HL-60/S4 (cell line): ENCODE data around the gene AMIGO2.
"Not testable (repeated sequence)": the region's sequence is repeated elsewhere in the genome, so short reads cannot be mapped to it uniquely, and the experiment has no call there.

Experiments
- in situ Hi-C: fragments of 300-500 bp; cut with MboI; formaldehyde crosslinking; loops from 2 replicates; pipeline ENCODE4 v1.14.3; 2022; ENCODE audit warnings: low sequenced_read_pairs

The AMIGO2 gene

GRCh38 chr12:47079468-47079980 lies at the start of gene AMIGO2, which contains the start of gene PCED1B:
Gene AMIGO2 (minus strand): TSS chr12:47079959. CDS start chr12:47079002, 957 bp downstream.
Gene PCED1B (plus strand): TSS chr12:47079621. CDS start chr12:47235064, 155,443 bp downstream.
- in situ Hi-C loops = no loop called here

- in situ Hi-C loops = no loop called here
These were observed 46.5 kb upstream of the AMIGO2 start for GRCh38 chr12:47126246-47126645.

GRCh38 chr12:47124451-47124850 lies 44.7 kb upstream of the AMIGO2 start:
- in situ Hi-C loops = no loop called here

- in situ Hi-C loops = no loop called here
These were observed 44.0 kb upstream of the AMIGO2 start for GRCh38 chr12:47123730-47124129.

- in situ Hi-C loops = no loop called here
These were observed 42.8 kb upstream of the AMIGO2 start for GRCh38 chr12:47122602-47123001.

- in situ Hi-C loops = no loop called here
These were observed 41.4 kb upstream of the AMIGO2 start for GRCh38 chr12:47121146-47121545.

- in situ Hi-C loops = no loop called here
These were observed 41.0 kb upstream of the AMIGO2 start for GRCh38 chr12:47120736-47121135.

GRCh38 chr12:47117305-47117704 lies 37.5 kb upstream of the AMIGO2 start:
- in situ Hi-C loops = not testable (repeated sequence)

GRCh38 chr12:47114481-47114892 lies 34.7 kb upstream of the AMIGO2 start:
- in situ Hi-C loops = no loop called here

- in situ Hi-C loops = no loop called here
These were observed 32.9 kb upstream of the AMIGO2 start for GRCh38 chr12:47112679-47113078.

- in situ Hi-C loops = no loop called here
These were observed 32.1 kb upstream of the AMIGO2 start for GRCh38 chr12:47111854-47112253.

GRCh38 chr12:47111392-47111778 lies 31.6 kb upstream of the AMIGO2 start:
- in situ Hi-C loops = no loop called here

GRCh38 chr12:47110718-47111391 lies 31.1 kb upstream of the AMIGO2 start:
- in situ Hi-C loops = no loop called here

- in situ Hi-C loops = no loop called here
These were observed 30.3 kb upstream of the AMIGO2 start for GRCh38 chr12:47110011-47110541.

GRCh38 chr12:47107926-47108325 lies 28.2 kb upstream of the AMIGO2 start:
- in situ Hi-C loops = no loop called here

GRCh38 chr12:47107446-47107845 lies 27.7 kb upstream of the AMIGO2 start:
- in situ Hi-C loops = no loop called here

- in situ Hi-C loops = no loop called here
These were observed 26.3 kb upstream of the AMIGO2 start for GRCh38 chr12:47105914-47106674.

- in situ Hi-C loops = no loop called here
These were observed 23.3 kb upstream of the AMIGO2 start for GRCh38 chr12:47102845-47103651.

GRCh38 chr12:47102406-47102805 lies 22.6 kb upstream of the AMIGO2 start:
- in situ Hi-C loops = no loop called here

GRCh38 chr12:47100160-47100559 lies 20.4 kb upstream of the AMIGO2 start:
- in situ Hi-C loops = no loop called here

- in situ Hi-C loops = no loop called here
These were observed 19.9 kb upstream of the AMIGO2 start for GRCh38 chr12:47099610-47100009.
